Uterus (tissue), 4 donors: ENCODE measurements around the gene WNT8A. TPM values are rescaled to one million over a fixed set of nuclear protein-coding genes. Genes with fewer than 3 reads are reported as not detected.

Experiments
- DNase-seq, 2 donors: peaks; one replicate each; pipeline ENCODE4 v3.0.0-alpha.2; 2019 to 2020
- H3K27ac ChIP-seq, 2 donors: fragments of 200-600 bp; sonication (generic); 1 replicate in 1 of 2; 2 replicates in 1 of 2; pipeline ENCODE4 v1.5.1; 2016 to 2018
- H3K27me3 ChIP-seq, 2 donors: fragments of 200-600 bp; sonication (generic); one replicate each; pipeline ENCODE4 v1.5.1; 2018 to 2019; ENCODE audit warnings: control low read depth in 1 of 2
- H3K36me3 ChIP-seq, 2 donors: fragments of 200-600 bp; sonication (generic); one replicate each; pipeline ENCODE4 v1.5.1; 2019; ENCODE audit warnings: control low read depth in 1 of 2
- H3K4me1 ChIP-seq, 2 donors: fragments of 200-600 bp; sonication (generic); one replicate each; pipeline ENCODE4 v1.5.1; 2018 to 2019; ENCODE audit warnings: control low read depth in 1 of 2
- H3K4me3 ChIP-seq, 2 donors: fragments of 200-600 bp; sonication (generic); 1 replicate in 1 of 2; 2 replicates in 1 of 2; pipeline ENCODE4 v1.5.1; 2018 to 2019; ENCODE audit warnings: mild to moderate bottlenecking in 1 of 2
- H3K9me3 ChIP-seq, 2 donors: fragments of 200-600 bp; sonication (generic); one replicate each; pipeline ENCODE4 v1.5.1; 2019; ENCODE audit warnings: control low read depth in 1 of 2
- POLR2A ChIP-seq, 2 donors: fragments of 450-650 bp; IDR thresholded peaks; one replicate each; pipeline ENCODE4 v1.6.1; 2016; ENCODE audit warnings: antibody characterized with exemption in 2 of 2, mild to moderate bottlenecking in 1 of 2, moderate library complexity in 1 of 2
- intact Hi-C: fragments of 100-400 bp; cut with DNase I; formaldehyde crosslinking; loops from one replicate; pipeline ENCODE4 v1.15.1; 2023; ENCODE audit warnings: low total_unique reads
- total RNA-seq, 4 donors: library from RNA; depleted of rRNA in 3 of 4; stranded (reverse); fragments of >200 nt in 3 of 4; gene quantifications; one replicate each; pipeline versions ENCODE4 v1.1.0 to v1.2.4, GENCODE V29; 2014 to 2023
- TF ChIP-seq, protein P1 (sequence below), 4 experiments: fragments of 200-600 bp in 2 of 4; fragments of 450-650 bp in 2 of 4; sonication (generic) in 2 of 4; IDR thresholded peaks; one replicate each; pipeline ENCODE4 v1.5.1; 2016 to 2019; ENCODE audit warnings: antibody characterized with exemption in 4 of 4, mild to moderate bottlenecking in 2 of 4, moderate library complexity in 1 of 4
- donor health status: DM: yes; HTN: yes; CAD: no.

Gene WNT8A, protein sequence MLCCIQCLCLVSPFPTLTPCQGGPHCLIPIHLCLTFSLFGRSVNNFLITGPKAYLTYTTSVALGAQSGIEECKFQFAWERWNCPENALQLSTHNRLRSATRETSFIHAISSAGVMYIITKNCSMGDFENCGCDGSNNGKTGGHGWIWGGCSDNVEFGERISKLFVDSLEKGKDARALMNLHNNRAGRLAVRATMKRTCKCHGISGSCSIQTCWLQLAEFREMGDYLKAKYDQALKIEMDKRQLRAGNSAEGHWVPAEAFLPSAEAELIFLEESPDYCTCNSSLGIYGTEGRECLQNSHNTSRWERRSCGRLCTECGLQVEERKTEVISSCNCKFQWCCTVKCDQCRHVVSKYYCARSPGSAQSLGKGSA
- total RNA-seq: not detected

DNA sequence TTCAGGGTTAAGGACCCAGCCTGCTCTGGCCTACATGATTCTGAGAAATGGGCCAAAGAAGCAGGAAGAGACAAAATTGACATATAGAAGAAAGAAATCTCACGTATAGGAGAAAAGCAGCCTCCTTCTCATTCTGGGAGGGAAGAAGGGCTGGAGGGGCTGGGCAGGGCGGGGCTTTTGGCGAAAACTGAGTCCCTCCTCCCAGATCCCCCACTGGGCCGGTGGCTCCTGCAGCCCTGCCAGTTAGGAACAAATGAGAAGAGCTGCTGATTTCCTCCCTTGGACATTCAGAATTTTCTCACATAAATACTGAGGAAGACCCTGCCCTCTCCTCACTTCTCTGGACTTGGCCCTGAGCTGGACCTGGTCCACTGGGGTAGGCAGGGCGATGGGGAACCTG lies at the start of gene WNT8A:
WNT8A (plus strand) TSS at position 332 of the 400 bp plus-strand sequence. CDS start 95 bp downstream, outside the sequence.
- no peak for DNase-seq
- Histone ChIP-seq H3K36me3 (no peaks in the 10 kb centered on the region), H3K27ac (no peak within 1 kb of the TSS), H3K9me3 (no peaks in the 10 kb centered on the region), H3K4me3 (no peak within 1 kb of the TSS), H3K4me1 (no peaks in the 10 kb centered on the region), H3K27me3 (no peaks in the 10 kb centered on the region)
- TF ChIP-seq, protein P1, sequence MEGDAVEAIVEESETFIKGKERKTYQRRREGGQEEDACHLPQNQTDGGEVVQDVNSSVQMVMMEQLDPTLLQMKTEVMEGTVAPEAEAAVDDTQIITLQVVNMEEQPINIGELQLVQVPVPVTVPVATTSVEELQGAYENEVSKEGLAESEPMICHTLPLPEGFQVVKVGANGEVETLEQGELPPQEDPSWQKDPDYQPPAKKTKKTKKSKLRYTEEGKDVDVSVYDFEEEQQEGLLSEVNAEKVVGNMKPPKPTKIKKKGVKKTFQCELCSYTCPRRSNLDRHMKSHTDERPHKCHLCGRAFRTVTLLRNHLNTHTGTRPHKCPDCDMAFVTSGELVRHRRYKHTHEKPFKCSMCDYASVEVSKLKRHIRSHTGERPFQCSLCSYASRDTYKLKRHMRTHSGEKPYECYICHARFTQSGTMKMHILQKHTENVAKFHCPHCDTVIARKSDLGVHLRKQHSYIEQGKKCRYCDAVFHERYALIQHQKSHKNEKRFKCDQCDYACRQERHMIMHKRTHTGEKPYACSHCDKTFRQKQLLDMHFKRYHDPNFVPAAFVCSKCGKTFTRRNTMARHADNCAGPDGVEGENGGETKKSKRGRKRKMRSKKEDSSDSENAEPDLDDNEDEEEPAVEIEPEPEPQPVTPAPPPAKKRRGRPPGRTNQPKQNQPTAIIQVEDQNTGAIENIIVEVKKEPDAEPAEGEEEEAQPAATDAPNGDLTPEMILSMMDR (IDR thresholded peaks at IDR 0.05): no peak
- no peak for TF ChIP-seq POLR2A (IDR thresholded peaks at IDR 0.05)
- intact Hi-C loops: no loop called here

DNA sequence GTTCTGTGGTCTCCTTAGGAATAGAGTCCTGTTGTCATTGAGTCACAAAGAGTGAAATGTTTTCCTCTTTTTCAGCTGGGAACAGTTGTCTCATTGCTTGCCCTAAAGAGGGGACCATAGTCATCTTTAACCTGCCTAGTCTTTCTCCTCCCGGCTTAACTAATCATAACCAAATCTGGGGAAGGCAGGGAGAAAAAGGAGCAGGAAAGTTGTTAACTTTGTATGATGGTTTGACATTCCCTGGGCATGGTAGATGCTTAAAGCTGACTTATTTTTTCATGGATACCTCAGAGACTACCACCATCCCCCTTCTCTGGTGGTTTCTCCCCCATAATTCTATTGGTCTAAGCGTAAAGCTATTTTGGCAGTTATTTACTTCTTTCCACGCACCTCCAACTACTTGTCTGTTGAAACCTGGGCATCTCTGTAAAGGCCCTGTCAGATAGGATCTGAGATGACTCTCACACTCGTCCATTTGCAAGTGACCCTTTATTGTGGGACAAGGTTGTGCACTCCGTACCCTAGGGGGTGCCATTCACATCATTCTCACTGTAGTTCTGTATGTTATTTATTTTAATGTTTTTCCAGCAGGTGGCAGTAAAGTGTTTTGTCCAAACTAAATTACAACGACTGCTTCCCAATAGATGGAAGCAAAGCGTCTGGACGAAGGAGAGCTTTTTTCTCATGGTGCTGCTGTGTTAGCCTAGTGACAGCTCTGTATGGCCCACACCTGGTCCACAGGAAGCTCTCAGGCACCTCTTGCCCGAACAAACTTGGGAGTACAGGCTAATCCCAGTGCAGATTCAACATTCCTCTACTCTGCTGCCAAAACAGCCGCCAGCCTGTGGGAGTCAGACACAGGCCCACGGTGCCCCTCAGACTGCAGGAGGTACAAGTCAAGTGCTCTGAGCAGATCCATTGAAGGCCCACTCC lies 48.0 kb upstream of the WNT8A start:
- Histone ChIP-seq H3K36me3 (no peaks in the 10 kb centered on the region), H3K4me1 (peaks cover 4 to 5% of the 10 kb centered on the region in 2 donors), H3K27ac (peak overlapping the region; percentile 70 to 71), H3K9me3 (no peaks in the 10 kb centered on the region), H3K27me3 (no peaks in the 10 kb centered on the region), H3K4me3 (no peak overlapping the region)
- intact Hi-C loops: no loop called here
- peak; percentile 38 to 60 for DNase-seq
- TF ChIP-seq, protein P1 (IDR thresholded peaks at IDR 0.05): peak; percentile 78 to 91 (median 86)
- TF ChIP-seq POLR2A (IDR thresholded peaks at IDR 0.05): no peak

DNA sequence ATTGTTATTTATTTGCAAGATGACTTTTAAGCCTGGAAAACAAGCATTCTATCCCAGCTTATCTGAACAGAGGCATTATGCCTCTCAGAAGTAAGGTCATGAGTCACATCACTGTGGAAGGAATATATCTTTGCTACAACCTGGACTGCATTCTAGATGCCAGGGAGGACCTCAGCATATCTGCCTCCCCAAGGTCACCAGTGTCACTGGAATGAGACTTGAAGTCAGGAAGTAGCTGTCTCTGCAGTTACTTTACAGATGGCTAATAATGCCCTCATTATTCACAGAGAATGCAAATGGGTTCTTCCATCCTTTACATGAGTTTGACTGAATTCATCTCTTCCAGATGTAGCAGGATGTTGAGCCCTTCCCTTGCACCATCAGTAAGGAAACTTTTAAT lies 46.6 kb upstream of the WNT8A start:
- intact Hi-C loops: no loop called here
- TF ChIP-seq POLR2A (IDR thresholded peaks at IDR 0.05): no peak
- TF ChIP-seq, protein P1 (IDR thresholded peaks at IDR 0.05): no peak
- H3K4me1 ChIP-seq: peaks cover 0 to 5% of the 10 kb centered on the region in 2 donors
- no peak for DNase-seq
- H3K4me3 ChIP-seq: no peak overlapping the region
- H3K27ac ChIP-seq: no peak overlapping the region
- no peaks in the 10 kb centered on the region for H3K27me3 ChIP-seq
- no peaks in the 10 kb centered on the region for H3K36me3 ChIP-seq
- H3K9me3 ChIP-seq: no peaks in the 10 kb centered on the region

DNA sequence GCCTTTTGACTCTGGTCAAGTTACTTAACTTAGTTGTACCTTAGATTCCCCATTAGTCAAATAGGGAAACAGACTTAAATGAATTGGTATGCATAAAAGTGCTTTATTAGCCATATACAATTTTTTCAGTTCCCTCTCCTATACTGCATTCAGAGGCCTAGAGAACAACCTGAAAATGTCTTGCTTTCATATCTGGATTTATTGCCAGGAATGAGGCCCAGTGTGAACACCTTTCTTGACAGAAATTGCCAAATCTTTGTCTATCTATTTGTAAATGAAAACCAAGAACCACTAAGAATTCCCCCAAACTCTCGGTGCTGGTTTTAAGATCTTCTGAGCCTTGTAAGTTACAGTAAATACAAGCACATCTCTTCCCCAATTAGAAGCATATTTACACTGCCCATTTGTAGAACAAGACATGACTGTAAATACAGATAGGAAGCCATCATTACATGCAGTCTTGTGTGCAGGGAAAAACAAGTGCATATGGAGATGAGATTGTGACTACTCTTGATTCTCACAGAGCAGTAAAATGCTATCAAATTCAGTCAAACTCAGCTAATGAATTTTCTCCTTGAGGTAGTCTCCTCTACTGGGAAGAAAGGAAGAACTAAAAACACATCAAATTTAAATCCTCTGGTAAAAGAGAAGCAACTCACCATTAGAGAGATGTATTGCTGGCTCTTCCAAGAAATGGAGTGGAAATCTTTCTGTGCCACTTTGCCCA lies 45.8 kb upstream of the WNT8A start:
- DNase-seq: no peak
- intact Hi-C loops: no loop called here
- H3K27ac ChIP-seq: no peak overlapping the region
- TF ChIP-seq, protein P1 (IDR thresholded peaks at IDR 0.05): no peak
- TF ChIP-seq POLR2A (IDR thresholded peaks at IDR 0.05): no peak
- peaks cover 0 to 5% of the 10 kb centered on the region in 2 donors for H3K4me1 ChIP-seq
- H3K36me3 ChIP-seq: no peaks in the 10 kb centered on the region
- H3K9me3 ChIP-seq: no peaks in the 10 kb centered on the region
- H3K4me3 ChIP-seq: no peak overlapping the region
- no peaks in the 10 kb centered on the region for H3K27me3 ChIP-seq
